Hepatocyte (in vitro differentiated cells): ENCODE data around the gene CHCHD4.

Experiments
- EZH2 ChIP-seq: fragments of 200-600 bp; sonication (generic); IDR thresholded peaks from 2 replicates; pipeline ENCODE4 v1.6.1; 2016; ENCODE audit warnings: antibody characterized with exemption, mild to moderate bottlenecking, borderline replicate concordance
- TF ChIP-seq, protein P1 (sequence below): fragments of 200-600 bp; sonication (generic); IDR thresholded peaks from 2 replicates; pipeline ENCODE4 v1.5.1; 2016; ENCODE audit warnings: antibody characterized with exemption, mild to moderate bottlenecking; ENCODE audit not compliant: poor library complexity

DNA sequence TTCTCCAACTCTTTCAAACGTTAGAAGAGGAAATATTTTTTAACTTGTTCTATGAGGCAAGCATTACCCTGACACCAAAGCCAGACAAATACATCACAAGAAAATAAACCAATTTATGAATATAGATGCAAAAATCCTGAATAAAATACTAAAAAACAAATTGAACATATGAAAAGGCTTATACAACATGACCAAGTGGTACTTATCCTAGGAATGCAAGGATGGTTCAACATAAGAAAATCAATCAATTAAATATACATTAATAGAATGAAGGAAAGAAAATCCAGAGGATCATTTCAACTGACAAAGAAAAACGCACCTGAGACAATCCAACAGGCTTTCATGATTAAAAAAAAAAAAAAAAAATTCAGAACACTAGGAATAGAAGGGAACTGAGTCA is 36.6 kb upstream of the CHCHD4 start:
- TF ChIP-seq, protein P1, sequence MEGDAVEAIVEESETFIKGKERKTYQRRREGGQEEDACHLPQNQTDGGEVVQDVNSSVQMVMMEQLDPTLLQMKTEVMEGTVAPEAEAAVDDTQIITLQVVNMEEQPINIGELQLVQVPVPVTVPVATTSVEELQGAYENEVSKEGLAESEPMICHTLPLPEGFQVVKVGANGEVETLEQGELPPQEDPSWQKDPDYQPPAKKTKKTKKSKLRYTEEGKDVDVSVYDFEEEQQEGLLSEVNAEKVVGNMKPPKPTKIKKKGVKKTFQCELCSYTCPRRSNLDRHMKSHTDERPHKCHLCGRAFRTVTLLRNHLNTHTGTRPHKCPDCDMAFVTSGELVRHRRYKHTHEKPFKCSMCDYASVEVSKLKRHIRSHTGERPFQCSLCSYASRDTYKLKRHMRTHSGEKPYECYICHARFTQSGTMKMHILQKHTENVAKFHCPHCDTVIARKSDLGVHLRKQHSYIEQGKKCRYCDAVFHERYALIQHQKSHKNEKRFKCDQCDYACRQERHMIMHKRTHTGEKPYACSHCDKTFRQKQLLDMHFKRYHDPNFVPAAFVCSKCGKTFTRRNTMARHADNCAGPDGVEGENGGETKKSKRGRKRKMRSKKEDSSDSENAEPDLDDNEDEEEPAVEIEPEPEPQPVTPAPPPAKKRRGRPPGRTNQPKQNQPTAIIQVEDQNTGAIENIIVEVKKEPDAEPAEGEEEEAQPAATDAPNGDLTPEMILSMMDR, result no peak
- TF ChIP-seq EZH2, result no peak
